ENCODE measurements around the gene MRPL24. TPM values are rescaled to one million over a fixed set of nuclear protein-coding genes. Genes with fewer than 3 reads are reported as not detected.

The MRPL24 gene
- total RNA-seq, 2 experiments from 2014 or later = 11.7 to 11.9 TPM

- H3K36me3 ChIP-seq (ENCODE audit: insufficient read depth, low read length) = no peaks in the 10 kb centered on the region
- H3K9me3 ChIP-seq (ENCODE audit: control insufficient read depth in 1 of 2, insufficient read depth in 1 of 2, low read length in 2 of 2) = no peaks in the 10 kb centered on the region
- H3K27me3 ChIP-seq (ENCODE audit: control insufficient read depth in 1 of 2, insufficient read depth in 2 of 2, low read length in 2 of 2) = peaks cover 0 to 3% of the 10 kb centered on the region in 2 experiments
- intact Hi-C loops (cut with DNase I, micrococcal nuclease) = no loop called here
- no peak for TF ChIP-seq CTCF (IDR thresholded peaks at IDR 0.05)
- Mint-ChIP-seq H3K36me3 (ENCODE audit: low read depth) (peaks cover 1% of the 10 kb centered on the region), H3K27me3 (peaks cover 5% of the 10 kb centered on the region), H3K4me3 (no peak overlapping the region), H3K9me3 (no peaks in the 10 kb centered on the region), H3K4me1 (ENCODE audit: low read depth) (peaks cover 22% of the 10 kb centered on the region), H3K27ac (no peak overlapping the region)
- H3K4me1 ChIP-seq (ENCODE audit: insufficient read depth, low read length) = peaks cover 27% of the 10 kb centered on the region
- H3K27ac ChIP-seq (ENCODE audit: low read depth in 1 of 2, low read length in 2 of 2) = no peak overlapping the region
- no peak for DNase-seq
- ChIA-PET CTCF (interaction anchor here (1.3 to 2.8 kb wide), 2 partner anchors 16 to 20 kb away, joined by 5 to 7 read pairs; no protein-coding TSS in a partner anchor), POLR2A (no interaction called here)
- no peak for ATAC-seq (ENCODE audit: poor library complexity)
- no peak overlapping the region for H3K4me3 ChIP-seq (ENCODE audit: low read length)
Measured at GRCh38 chr1:156709757-156710489, 31.0 kb downstream of the MRPL24 start.

GRCh38 chr1:156709031-156709430 lies 31.9 kb downstream of the MRPL24 start:
- Mint-ChIP-seq H3K4me1 (ENCODE audit: low read depth) (peaks cover 29% of the 10 kb centered on the region), H3K36me3 (ENCODE audit: low read depth) (no peaks in the 10 kb centered on the region), H3K27me3 (peaks cover 13% of the 10 kb centered on the region), H3K27ac (no peak overlapping the region), H3K9me3 (no peaks in the 10 kb centered on the region), H3K4me3 (no peak overlapping the region)
- POLR2A ChIA-PET = interaction anchor here (0.8 kb wide), 1 partner anchor 31 kb away, joined by 3 read pairs; no protein-coding TSS in a partner anchor
- CTCF ChIA-PET = no interaction called here
- H3K4me3 ChIP-seq (ENCODE audit: low read length) = no peak overlapping the region
- peaks cover 35% of the 10 kb centered on the region for H3K4me1 ChIP-seq (ENCODE audit: insufficient read depth, low read length)
- no peak overlapping the region for H3K27ac ChIP-seq (ENCODE audit: low read depth in 1 of 2, low read length in 2 of 2)
- H3K36me3 ChIP-seq (ENCODE audit: insufficient read depth, low read length) = no peaks in the 10 kb centered on the region
- DNase-seq (no peak), ATAC-seq (ENCODE audit: poor library complexity) (no peak)
- peaks cover 9 to 12% of the 10 kb centered on the region in 2 experiments for H3K27me3 ChIP-seq (ENCODE audit: control insufficient read depth in 1 of 2, insufficient read depth in 2 of 2, low read length in 2 of 2)
- intact Hi-C loops (cut with DNase I, micrococcal nuclease) = no loop called here
- TF ChIP-seq CTCF (IDR thresholded peaks at IDR 0.05) = no peak
- no peaks in the 10 kb centered on the region for H3K9me3 ChIP-seq (ENCODE audit: control insufficient read depth in 1 of 2, insufficient read depth in 1 of 2, low read length in 2 of 2)

GRCh38 chr1:156708218-156708661 lies 32.6 kb downstream of the MRPL24 start:
- CTCF ChIA-PET = interaction anchor here (4.2 to 4.6 kb wide), 2 partner anchors 18 to 19 kb away, joined by 43 to 51 read pairs; partner anchors contain the start of genes ISG20L2 and METTL25B
- H3K27me3 Mint-ChIP-seq = peaks cover 21% of the 10 kb centered on the region
- H3K9me3 Mint-ChIP-seq = no peaks in the 10 kb centered on the region
- peak overlapping the region; percentile 38 for H3K4me3 Mint-ChIP-seq
- POLR2A ChIA-PET = interaction anchor here (0.8 to 1.2 kb wide), 2 partner anchors 18 to 30 kb away, joined by 3 to 4 read pairs; no protein-coding TSS in a partner anchor
- no peak for TF ChIP-seq CTCF (IDR thresholded peaks at IDR 0.05)
- peaks cover 32% of the 10 kb centered on the region for H3K4me1 Mint-ChIP-seq (ENCODE audit: low read depth)
- ATAC-seq (ENCODE audit: poor library complexity) (no peak), DNase-seq (no peak)
- Histone ChIP-seq H3K4me3 (ENCODE audit: low read length) (no peak overlapping the region), H3K27me3 (ENCODE audit: control insufficient read depth in 1 of 2, insufficient read depth in 2 of 2, low read length in 2 of 2) (peaks cover 17 to 18% of the 10 kb centered on the region in 2 experiments), H3K4me1 (ENCODE audit: insufficient read depth, low read length) (peaks cover 35% of the 10 kb centered on the region), H3K27ac (ENCODE audit: low read depth in 1 of 2, low read length in 2 of 2) (no peak overlapping the region), H3K36me3 (ENCODE audit: insufficient read depth, low read length) (no peaks in the 10 kb centered on the region), H3K9me3 (ENCODE audit: control insufficient read depth in 1 of 2, insufficient read depth in 1 of 2, low read length in 2 of 2) (no peaks in the 10 kb centered on the region)
- peak overlapping the region; percentile 77 for H3K27ac Mint-ChIP-seq
- intact Hi-C loops (cut with DNase I, micrococcal nuclease) = no loop called here
- H3K36me3 Mint-ChIP-seq (ENCODE audit: low read depth) = no peaks in the 10 kb centered on the region

Data from CD4-positive, alpha-beta T cell (primary cell).